ENCODE results near the gene PIK3CD.

GRCh38 chr1:9634582-9634981 lies 16.9 kb upstream of the PIK3CD start:
- TF ChIP-seq CTCF (IDR thresholded peaks at IDR 0.05; ENCODE audit: poor library complexity, severe bottlenecking), result no peak
- no peak for TF ChIP-seq POLR2AphosphoS5 (IDR thresholded peaks at IDR 0.05)
